Endothelial cell (in vitro differentiated cells): ENCODE data around the gene TRAPPC2L. TPM values are rescaled to one million over a fixed set of nuclear protein-coding genes. Genes with fewer than 3 reads are reported as not detected.

Experiments
- DNase-seq: peaks from one replicate; pipeline ENCODE4 v3.0.0; 2021; ENCODE audit warnings: low spot score
- H3K27ac Mint-ChIP-seq: one replicate; pipeline ENCODE4 v1.8.0; 2021; ENCODE audit warnings: mixed read lengths, inconsistent platforms; ENCODE audit not compliant: unreplicated experiment
- H3K27me3 Mint-ChIP-seq: one replicate; pipeline ENCODE4 v1.8.0; 2021; ENCODE audit warnings: mild to moderate bottlenecking, moderate library complexity, mixed read lengths, inconsistent platforms; ENCODE audit not compliant: unreplicated experiment
- H3K36me3 Mint-ChIP-seq: one replicate; pipeline ENCODE4 v1.8.0; 2021; ENCODE audit warnings: mild to moderate bottlenecking, low read depth, mixed read lengths, inconsistent platforms; ENCODE audit not compliant: unreplicated experiment
- H3K4me1 Mint-ChIP-seq: one replicate; pipeline ENCODE4 v1.8.0; 2021; ENCODE audit warnings: mild to moderate bottlenecking, mixed read lengths, inconsistent platforms; ENCODE audit not compliant: unreplicated experiment
- H3K4me3 Mint-ChIP-seq: one replicate; pipeline ENCODE4 v1.8.0; 2021; ENCODE audit warnings: mild to moderate bottlenecking, mixed read lengths, inconsistent platforms; ENCODE audit not compliant: unreplicated experiment
- H3K9me3 Mint-ChIP-seq: one replicate; pipeline ENCODE4 v1.8.0; 2021; ENCODE audit warnings: mixed read lengths, inconsistent platforms; ENCODE audit not compliant: unreplicated experiment
- total RNA-seq: library from RNA; stranded (reverse); fragmentation: NEBNext Ultra II Directional; extraction: Animal tissue kit (Norgen Biotek cat#: 25700); gene quantifications from one replicate; pipeline ENCODE4 v1.2.1, GENCODE V29; 2021; ENCODE audit not compliant: unreplicated experiment
- TF ChIP-seq, protein P1 (sequence below): fragments of 200-600 bp; sonication (generic); IDR thresholded peaks from one replicate; pipeline ENCODE4 v1.5.0; 2021; ENCODE audit warnings: antibody characterized with exemption; ENCODE audit not compliant: unreplicated experiment

The TRAPPC2L gene
- total RNA-seq, 1 donor from 2014 or later: 65.3 TPM

- peaks cover 5% of the 10 kb centered on the region for H3K27me3 Mint-ChIP-seq
- no peak overlapping the region for H3K4me3 Mint-ChIP-seq
- no peaks in the 10 kb centered on the region for H3K9me3 Mint-ChIP-seq
- peaks cover 7% of the 10 kb centered on the region for H3K36me3 Mint-ChIP-seq
- no peaks in the 10 kb centered on the region for H3K4me1 Mint-ChIP-seq
- DNase-seq: no peak
- TF ChIP-seq, protein P1, sequence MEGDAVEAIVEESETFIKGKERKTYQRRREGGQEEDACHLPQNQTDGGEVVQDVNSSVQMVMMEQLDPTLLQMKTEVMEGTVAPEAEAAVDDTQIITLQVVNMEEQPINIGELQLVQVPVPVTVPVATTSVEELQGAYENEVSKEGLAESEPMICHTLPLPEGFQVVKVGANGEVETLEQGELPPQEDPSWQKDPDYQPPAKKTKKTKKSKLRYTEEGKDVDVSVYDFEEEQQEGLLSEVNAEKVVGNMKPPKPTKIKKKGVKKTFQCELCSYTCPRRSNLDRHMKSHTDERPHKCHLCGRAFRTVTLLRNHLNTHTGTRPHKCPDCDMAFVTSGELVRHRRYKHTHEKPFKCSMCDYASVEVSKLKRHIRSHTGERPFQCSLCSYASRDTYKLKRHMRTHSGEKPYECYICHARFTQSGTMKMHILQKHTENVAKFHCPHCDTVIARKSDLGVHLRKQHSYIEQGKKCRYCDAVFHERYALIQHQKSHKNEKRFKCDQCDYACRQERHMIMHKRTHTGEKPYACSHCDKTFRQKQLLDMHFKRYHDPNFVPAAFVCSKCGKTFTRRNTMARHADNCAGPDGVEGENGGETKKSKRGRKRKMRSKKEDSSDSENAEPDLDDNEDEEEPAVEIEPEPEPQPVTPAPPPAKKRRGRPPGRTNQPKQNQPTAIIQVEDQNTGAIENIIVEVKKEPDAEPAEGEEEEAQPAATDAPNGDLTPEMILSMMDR: no peak
- no peak overlapping the region for H3K27ac Mint-ChIP-seq
These were observed 26.7 kb upstream of the TRAPPC2L start for GRCh38 chr16:88830258-88830657.

DNA sequence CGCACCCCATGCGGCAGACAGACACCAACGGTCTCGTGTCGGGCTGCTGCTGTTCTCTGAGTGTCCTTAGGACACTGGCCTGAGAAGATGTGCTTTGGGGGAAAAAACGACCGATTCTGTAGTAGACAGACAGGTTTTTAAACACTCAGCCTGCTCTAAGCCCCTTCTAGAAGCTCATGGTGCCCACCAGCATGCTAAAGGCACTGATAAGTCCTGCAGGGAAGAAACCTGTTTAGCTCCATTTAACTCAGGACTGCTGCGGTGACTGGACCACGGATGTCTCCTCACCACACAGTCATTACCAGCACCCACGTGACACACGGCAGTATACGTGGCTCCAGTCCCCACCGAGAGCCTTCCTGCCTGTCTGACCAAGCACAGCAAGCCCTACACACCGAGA lies 26.1 kb upstream of the TRAPPC2L start:
- H3K36me3 Mint-ChIP-seq: peaks cover 5% of the 10 kb centered on the region
- no peak overlapping the region for H3K4me3 Mint-ChIP-seq
- no peaks in the 10 kb centered on the region for H3K9me3 Mint-ChIP-seq
- H3K27me3 Mint-ChIP-seq: peaks cover 5% of the 10 kb centered on the region
- no peaks in the 10 kb centered on the region for H3K4me1 Mint-ChIP-seq
- TF ChIP-seq, protein P1: no peak
- H3K27ac Mint-ChIP-seq: no peak overlapping the region
- no peak for DNase-seq

GRCh38 chr16:88831838-88832237 lies 25.1 kb upstream of the TRAPPC2L start:
- H3K4me3 Mint-ChIP-seq: no peak overlapping the region
- peaks cover 4% of the 10 kb centered on the region for H3K36me3 Mint-ChIP-seq
- H3K4me1 Mint-ChIP-seq: no peaks in the 10 kb centered on the region
- peaks cover 3% of the 10 kb centered on the region for H3K27me3 Mint-ChIP-seq
- H3K27ac Mint-ChIP-seq: no peak overlapping the region
- TF ChIP-seq, protein P1: no peak
- no peaks in the 10 kb centered on the region for H3K9me3 Mint-ChIP-seq
- DNase-seq: no peak

DNA sequence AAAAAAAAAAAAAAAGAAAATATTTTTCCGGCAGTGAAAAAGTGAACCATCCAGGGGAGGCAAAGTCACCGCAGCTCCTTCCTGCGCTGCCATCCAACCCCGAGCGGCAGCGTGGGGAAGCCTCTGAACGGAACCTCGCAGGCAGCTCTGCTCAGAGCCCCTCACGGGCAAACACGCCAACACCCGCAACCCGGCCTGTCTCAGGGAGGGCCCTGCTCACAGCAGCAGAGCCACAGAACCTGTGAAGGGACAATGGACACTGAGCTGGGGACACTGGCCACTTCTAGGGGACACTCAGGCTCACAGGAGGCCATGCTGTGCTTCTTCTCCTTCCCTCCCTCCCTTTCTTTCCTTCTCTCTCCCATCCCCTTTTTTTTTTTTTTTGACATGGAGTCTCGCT lies 23.8 kb upstream of the TRAPPC2L start:
- no peaks in the 10 kb centered on the region for H3K4me1 Mint-ChIP-seq
- H3K9me3 Mint-ChIP-seq: no peaks in the 10 kb centered on the region
- no peak for DNase-seq
- no peak overlapping the region for H3K4me3 Mint-ChIP-seq
- no peak overlapping the region for H3K27ac Mint-ChIP-seq
- H3K27me3 Mint-ChIP-seq: peaks cover 3% of the 10 kb centered on the region
- TF ChIP-seq, protein P1: no peak
- peaks cover 4% of the 10 kb centered on the region for H3K36me3 Mint-ChIP-seq

DNA sequence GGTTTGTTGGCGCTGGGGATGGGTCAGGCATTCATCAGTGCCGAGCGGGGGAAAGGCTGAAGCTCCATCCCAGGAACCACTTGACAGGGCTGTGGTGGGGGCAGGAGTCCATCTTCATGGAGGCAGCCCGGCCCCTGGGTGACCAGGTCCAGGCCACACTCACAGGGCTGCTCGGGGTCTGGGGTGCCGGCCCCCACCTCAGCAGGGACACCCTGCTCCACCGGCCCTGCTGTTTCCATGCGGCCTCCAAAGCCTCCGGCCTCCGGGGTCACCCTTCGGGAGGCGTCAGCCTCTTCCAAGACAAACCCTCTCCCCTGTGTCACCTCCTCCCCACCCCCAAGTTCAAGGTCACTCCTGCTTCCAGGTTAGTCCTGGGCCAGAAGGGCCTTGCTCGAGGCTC lies 22.3 kb upstream of the TRAPPC2L start:
- TF ChIP-seq, protein P1: no peak
- Mint-ChIP-seq H3K4me1 (no peaks in the 10 kb centered on the region), H3K27ac (no peak overlapping the region), H3K9me3 (no peaks in the 10 kb centered on the region), H3K4me3 (no peak overlapping the region), H3K36me3 (peaks cover 4% of the 10 kb centered on the region), H3K27me3 (peaks cover 2% of the 10 kb centered on the region)
- no peak for DNase-seq
